ENCODE results near the gene SLC25A21. TPM values are rescaled to one million over a fixed set of nuclear protein-coding genes. Genes with fewer than 3 reads are reported as not detected.

Gene SLC25A21
- total and polyA plus RNA-seq, 2 experiments from 2014 or later: 10.6 to 12.1 TPM

GRCh38 chr14:36684946-36685345, 487.5 kb downstream of the SLC25A21 start:
- no peaks in the 10 kb centered on the region; the same call in 2 of the 3 replicates for H3K9me3 Mint-ChIP-seq

More at GRCh38 chr14:36684946-36685345, 487.5 kb downstream of the SLC25A21 start:
- no peak overlapping the region for H3K4me3 ChIP-seq
- DNase-seq (ENCODE audit: low spot score) (no peak), ATAC-seq (no peak)
- TF ChIP-seq REST (IDR thresholded peaks at IDR 0.05; ENCODE audit: unreplicated experiment) (no peak), ZNF462 (CRISPR knock-in tag; IDR thresholded peaks at IDR 0.05) (no peak), POLR2AphosphoS5 (IDR thresholded peaks at IDR 0.05; ENCODE audit: low read depth) (no peak), ETS1 (IDR thresholded peaks at IDR 0.05) (no peak)
- peaks cover 42% of the 10 kb centered on the region for H3K4me1 ChIP-seq (ENCODE audit: insufficient read depth)
- H3K4me1 Mint-ChIP-seq: peaks cover 44% of the 10 kb centered on the region
- H3K4me2 ChIP-seq: peak overlapping the region; percentile 18
- no peaks in the 10 kb centered on the region for H4K20me1 ChIP-seq (replicated peaks; ENCODE audit: insufficient read depth)
- H3K36me3 ChIP-seq (ENCODE audit: insufficient read depth): no peaks in the 10 kb centered on the region
- no peaks in the 10 kb centered on the region for H3K36me3 Mint-ChIP-seq (ENCODE audit: low read depth)
- no peaks in the 10 kb centered on the region for H3F3A ChIP-seq (replicated peaks; ENCODE audit: low read depth)
- H3K27me3 Mint-ChIP-seq (ENCODE audit: insufficient read depth, low read depth, poor library complexity): peaks cover 4% of the 10 kb centered on the region
- H3K27me3 ChIP-seq (ENCODE audit: insufficient read depth): no peaks in the 10 kb centered on the region
- no peak overlapping the region for H3K4me3 Mint-ChIP-seq
- no peak overlapping the region for H3K27ac ChIP-seq (ENCODE audit: low read depth)
- H3K27ac Mint-ChIP-seq: no peak overlapping the region
- H3K79me2 ChIP-seq (replicated peaks; ENCODE audit: insufficient read depth): no peaks in the 10 kb centered on the region
- H2AFZ ChIP-seq: no peak overlapping the region
- peaks cover 7% of the 10 kb centered on the region for H3K9me2 ChIP-seq (ENCODE audit: insufficient read depth)

Measured in GM23338 (cell line).